ENCODE measurements around the gene MTCH1.

The MTCH1 gene

DNA sequence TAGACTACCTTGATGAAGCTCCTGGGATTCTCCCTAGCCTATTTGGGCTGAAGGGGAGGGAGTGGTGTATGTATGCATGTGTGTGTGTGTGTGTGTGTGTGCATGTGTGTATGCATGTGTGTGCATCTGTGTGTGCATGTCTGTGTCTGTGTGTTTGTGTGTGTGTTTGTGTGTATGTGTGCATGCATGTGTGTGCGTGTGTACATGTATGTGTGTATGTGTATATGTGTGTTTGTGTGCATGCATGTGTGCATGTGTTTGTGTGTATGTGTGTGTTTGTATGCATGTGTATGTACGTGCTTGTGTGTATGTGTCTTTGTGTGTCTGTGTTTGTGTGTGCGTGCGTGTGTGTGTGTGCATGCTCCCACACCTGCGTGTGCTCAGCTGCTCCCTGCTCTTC is 34.8 kb upstream of the MTCH1 start:
- DNase-seq (ENCODE audit: extremely low read depth, low read depth), result no peak
- TF ChIP-seq, protein P1, sequence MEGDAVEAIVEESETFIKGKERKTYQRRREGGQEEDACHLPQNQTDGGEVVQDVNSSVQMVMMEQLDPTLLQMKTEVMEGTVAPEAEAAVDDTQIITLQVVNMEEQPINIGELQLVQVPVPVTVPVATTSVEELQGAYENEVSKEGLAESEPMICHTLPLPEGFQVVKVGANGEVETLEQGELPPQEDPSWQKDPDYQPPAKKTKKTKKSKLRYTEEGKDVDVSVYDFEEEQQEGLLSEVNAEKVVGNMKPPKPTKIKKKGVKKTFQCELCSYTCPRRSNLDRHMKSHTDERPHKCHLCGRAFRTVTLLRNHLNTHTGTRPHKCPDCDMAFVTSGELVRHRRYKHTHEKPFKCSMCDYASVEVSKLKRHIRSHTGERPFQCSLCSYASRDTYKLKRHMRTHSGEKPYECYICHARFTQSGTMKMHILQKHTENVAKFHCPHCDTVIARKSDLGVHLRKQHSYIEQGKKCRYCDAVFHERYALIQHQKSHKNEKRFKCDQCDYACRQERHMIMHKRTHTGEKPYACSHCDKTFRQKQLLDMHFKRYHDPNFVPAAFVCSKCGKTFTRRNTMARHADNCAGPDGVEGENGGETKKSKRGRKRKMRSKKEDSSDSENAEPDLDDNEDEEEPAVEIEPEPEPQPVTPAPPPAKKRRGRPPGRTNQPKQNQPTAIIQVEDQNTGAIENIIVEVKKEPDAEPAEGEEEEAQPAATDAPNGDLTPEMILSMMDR (IDR thresholded peaks at IDR 0.05; ENCODE audit: low read depth, low read length), result no peak

DNA sequence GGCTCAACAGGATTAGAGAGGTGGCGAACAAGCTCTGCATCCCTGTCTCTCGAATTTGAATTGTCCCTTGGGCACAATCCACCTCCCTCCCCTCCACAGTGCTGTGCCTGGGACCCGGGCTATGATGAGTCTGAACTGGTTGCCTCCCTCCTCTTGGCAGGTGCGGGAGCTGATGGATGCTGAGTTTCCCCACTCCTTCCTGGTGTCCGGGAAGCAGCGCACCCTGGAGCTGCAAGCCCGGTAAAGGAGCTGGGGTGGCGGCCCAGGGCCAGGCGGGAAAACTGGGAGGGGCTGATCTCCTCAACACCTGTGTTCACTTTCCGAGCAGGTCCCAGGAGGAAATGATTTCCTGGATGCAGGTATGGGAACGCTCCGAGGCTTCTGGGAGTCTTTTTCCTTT is 34.4 kb upstream of the MTCH1 start:
- TF ChIP-seq, protein P1 (IDR thresholded peaks at IDR 0.05; ENCODE audit: low read depth, low read length), result no peak

DNA sequence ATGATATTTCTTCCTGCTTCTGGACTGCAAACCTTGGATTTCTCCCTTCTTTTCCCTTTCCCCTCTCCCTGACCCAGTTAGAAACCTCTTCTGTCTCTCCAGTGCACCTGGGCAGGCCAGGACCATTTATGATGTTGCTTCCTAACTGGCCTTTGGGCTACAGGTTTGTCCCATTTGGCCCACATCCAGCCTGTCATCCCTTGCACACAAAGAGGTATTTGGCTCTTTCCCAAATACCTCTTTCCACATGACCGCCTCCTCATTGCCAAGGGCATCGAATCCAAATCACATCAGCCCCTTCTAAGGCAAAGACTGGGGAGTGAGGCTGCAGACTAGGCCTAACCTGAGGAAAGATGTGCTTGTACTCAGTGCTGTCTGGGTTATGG is 33.1 kb upstream of the MTCH1 start:
- no peak for DNase-seq (ENCODE audit: extremely low read depth, low read depth)
- TF ChIP-seq, protein P1 (IDR thresholded peaks at IDR 0.05; ENCODE audit: low read depth, low read length), result no peak

More for the DNA sequence above, 34.4 kb upstream of the MTCH1 start:
- no peak for DNase-seq (ENCODE audit: extremely low read depth, low read depth)

DNA sequence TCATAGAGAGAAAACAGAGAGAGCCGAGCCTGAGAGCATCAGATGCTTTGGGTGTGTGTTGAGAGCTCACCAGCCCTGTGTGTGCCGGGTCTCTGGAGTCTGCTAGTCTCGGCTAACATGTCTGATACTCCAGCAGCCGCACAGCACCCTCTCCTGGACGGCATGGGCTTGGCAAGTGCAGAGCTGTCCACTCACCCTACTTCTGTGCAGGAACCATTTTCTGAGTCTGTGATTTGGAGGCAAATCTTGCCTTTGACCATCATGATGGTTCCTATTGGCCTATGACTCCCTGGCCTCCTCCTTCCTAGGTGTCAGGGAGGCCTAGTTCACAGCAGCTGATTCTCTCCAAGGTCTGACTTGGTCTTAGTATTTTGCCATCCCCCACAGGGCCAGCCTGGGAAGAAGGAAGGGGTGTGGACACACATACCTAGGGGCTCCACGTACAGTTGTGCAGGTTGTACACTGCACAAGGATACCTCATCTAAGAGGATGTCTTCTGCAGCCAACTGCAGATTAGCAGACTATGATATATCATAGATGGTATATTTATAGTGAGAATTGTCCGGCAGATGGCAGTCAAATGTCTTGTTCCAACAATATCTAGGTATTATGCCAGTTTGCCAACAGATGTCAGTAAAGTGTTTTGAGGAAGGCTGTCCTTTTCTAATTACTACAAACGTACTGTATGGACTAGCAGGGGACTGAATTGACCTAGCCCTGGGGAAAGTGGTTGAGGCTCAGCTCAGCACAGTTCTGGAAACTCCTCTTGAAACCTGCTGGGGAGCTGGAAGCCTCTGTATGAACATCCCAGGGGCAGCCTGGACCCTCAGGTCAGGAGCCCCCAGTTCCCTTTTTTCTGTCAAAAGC is 32.4 kb upstream of the MTCH1 start:
- TF ChIP-seq, protein P1 (IDR thresholded peaks at IDR 0.05; ENCODE audit: low read depth, low read length), result peak; percentile 97
- DNase-seq (ENCODE audit: extremely low read depth, low read depth), result peak; percentile 74

DNA sequence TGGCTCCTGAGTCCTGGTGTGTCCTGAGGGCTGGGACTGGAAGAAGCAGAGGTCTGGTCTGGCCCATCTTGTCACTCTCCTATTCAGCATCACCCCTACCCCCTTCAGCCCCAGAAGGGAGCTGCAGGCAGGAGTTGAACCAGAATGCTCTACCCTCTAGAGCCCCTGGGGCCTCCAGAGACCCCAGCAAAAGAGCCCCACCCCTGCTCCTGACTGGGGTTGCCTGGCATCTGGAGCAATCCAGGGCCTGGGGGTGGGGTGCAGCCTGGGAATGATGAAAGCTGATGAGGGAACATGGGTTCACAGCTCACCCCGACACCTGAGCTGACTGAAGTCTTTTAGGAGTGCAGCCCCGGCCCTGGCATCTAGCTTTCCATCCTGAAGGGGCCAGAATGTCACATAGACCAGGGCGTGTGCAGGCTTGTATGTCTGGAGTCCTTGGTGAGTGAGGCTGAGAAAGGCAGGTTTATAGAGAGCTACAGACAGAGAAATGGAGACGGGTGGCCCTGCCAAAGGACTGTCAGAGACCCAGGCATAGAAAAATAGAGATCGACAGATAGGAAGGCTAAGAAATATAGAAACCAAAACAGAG is 31.7 kb upstream of the MTCH1 start:
- no peak for DNase-seq (ENCODE audit: extremely low read depth, low read depth)
- TF ChIP-seq, protein P1 (IDR thresholded peaks at IDR 0.05; ENCODE audit: low read depth, low read length), result no peak; the same call in 1 of the 2 replicates

DNA sequence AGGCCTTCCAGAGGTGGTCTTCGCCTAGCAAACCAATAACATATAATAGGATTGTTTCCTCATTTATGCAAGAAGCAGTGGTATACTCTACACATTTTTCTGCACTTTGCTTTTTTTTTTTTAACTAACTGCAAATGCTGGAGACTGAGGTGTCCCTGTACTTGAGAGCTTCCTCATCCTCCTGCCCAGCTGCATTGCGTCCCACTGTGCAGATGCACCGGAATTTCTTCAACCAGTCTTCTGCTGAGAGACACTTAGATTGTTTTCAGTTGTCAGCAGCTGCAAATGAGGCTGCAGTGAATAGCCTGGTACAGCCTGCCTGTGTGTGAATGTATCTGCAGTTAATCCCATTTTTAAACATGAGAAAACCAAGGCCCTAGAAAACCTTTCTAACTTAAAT is 31.0 kb upstream of the MTCH1 start:
- no peak for DNase-seq (ENCODE audit: extremely low read depth, low read depth)
- TF ChIP-seq, protein P1 (IDR thresholded peaks at IDR 0.05; ENCODE audit: low read depth, low read length), result no peak

DNA sequence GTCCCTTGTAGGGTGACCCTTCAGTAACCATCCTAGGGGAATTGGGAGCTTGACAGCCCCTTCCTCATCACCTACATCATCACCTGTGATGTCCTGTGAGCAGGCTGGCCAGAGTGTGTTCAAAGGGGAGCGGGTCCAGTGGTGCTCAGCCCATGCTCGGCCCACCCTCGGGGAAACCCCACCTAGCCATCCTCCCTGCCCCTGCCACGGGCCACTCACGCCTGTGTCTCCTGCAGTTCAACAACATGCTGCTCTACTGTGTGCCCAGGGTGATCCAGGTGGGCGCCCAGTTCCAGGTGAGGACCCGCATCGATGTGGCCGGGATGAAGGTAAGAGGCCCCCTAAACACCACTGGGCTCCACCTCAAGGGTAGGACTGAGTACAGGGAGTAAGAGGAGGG is 29.5 kb upstream of the MTCH1 start:
- no peak for DNase-seq (ENCODE audit: extremely low read depth, low read depth)
- TF ChIP-seq, protein P1 (IDR thresholded peaks at IDR 0.05; ENCODE audit: low read depth, low read length), result no peak

All from AG09319 (cell line).